Activated CD4-positive, alpha-beta T cell treated with anti-CD3 and anti-CD28 coated beads, Interleukin-2, Interleukin-4, amounts not matched to agents 100 ng/mL and 50 ng/mL, durations not matched to agents 16 hours and 8 hours (primary cell): ENCODE data around the gene OBSCN.

Source experiments
- DNase-seq: peaks from one replicate; pipeline ENCODE4 v3.0.0-alpha.2; 2020; ENCODE audit warnings: low spot score

OBSCN gene

GRCh38 chr1:228368801-228369607 lies 161.2 kb downstream of the OBSCN start:
- no peak for DNase-seq

- DNase-seq: no peak
Measured at GRCh38 chr1:228369608-228370438, 162.0 kb downstream of the OBSCN start.

- no peak for DNase-seq
Measured at GRCh38 chr1:228370439-228370940, 162.6 kb downstream of the OBSCN start.

GRCh38 chr1:228370941-228371740 lies 163.3 kb downstream of the OBSCN start:
- no peak for DNase-seq

GRCh38 chr1:228371741-228372182 lies 163.9 kb downstream of the OBSCN start:
- no peak for DNase-seq

GRCh38 chr1:228372183-228373003 lies 164.5 kb downstream of the OBSCN start:
- DNase-seq: no peak

GRCh38 chr1:228373004-228373680 lies 165.3 kb downstream of the OBSCN start:
- DNase-seq: no peak

GRCh38 chr1:228373681-228374571 lies 166.1 kb downstream of the OBSCN start:
- DNase-seq: no peak

GRCh38 chr1:228374711-228375577 lies 167.1 kb downstream of the OBSCN start:
- DNase-seq: no peak

GRCh38 chr1:228375578-228376261 lies 167.9 kb downstream of the OBSCN start:
- no peak for DNase-seq

- DNase-seq: no peak
Measured at GRCh38 chr1:228376262-228376628, 168.4 kb downstream of the OBSCN start.

- no peak for DNase-seq
Measured at GRCh38 chr1:228376651-228377631, 169.1 kb downstream of the OBSCN start.

- DNase-seq: no peak
Measured at GRCh38 chr1:228377664-228378089, 169.8 kb downstream of the OBSCN start.

GRCh38 chr1:228378090-228378872 lies 170.4 kb downstream of the OBSCN start:
- peak; percentile 53 for DNase-seq

GRCh38 chr1:228378873-228379460 lies 171.1 kb downstream of the OBSCN start:
- no peak for DNase-seq

GRCh38 chr1:228379666-228380065 lies 171.8 kb downstream of the OBSCN start:
- DNase-seq: no peak
